ENCODE data around the gene SPECC1L. TPM values are rescaled to one million over a fixed set of nuclear protein-coding genes. Genes with fewer than 3 reads are reported as not detected.

Gene SPECC1L
- total RNA-seq, 4 donors from 2014 or later: 50.4 to 125 (median 68.0) TPM

DNA sequence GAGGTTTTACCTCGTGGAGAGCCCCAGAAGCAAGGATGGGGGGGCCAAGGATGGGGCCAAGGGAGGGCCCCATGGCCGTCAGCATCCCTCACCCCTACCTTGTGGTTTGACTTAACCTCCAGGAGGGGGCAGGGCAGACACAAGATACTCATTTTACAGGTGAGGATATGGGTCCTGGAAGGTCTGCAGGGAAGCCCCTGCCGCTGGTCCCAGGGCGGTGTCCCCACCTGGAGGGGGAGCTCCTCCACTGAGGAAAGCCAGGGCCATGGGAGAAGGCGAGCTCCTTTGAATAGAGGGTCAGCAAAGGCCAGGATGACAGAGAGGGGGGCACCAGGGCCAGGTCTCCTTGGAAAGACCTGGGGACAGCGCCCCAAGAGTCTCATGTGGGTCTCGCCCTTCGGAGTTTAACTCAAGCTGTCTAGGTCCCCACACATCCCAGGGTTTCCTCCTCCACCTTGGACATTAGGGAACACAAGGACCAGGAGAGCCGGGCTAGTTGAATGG is 150.8 kb downstream of the SPECC1L start:
- no peak overlapping the region for H3K4me3 ChIP-seq
- no peak for TF ChIP-seq EP300 (IDR thresholded peaks at IDR 0.05; ENCODE audit: low read depth)
- peak in 2 of 5 experiments; percentile 11 to 16 for TF ChIP-seq CTCF (IDR thresholded peaks at IDR 0.05)
- no peak for TF ChIP-seq POLR2A (IDR thresholded peaks at IDR 0.05)
- peaks cover 25% of the 10 kb centered on the region for H3K27me3 ChIP-seq
- in situ Hi-C loops (cut with MboI; ENCODE audit: low pct_ligation_motif_present in 1 of 4, low pct_unique_long_range_greater_than_20kb in 1 of 4, low sequenced_read_pairs in 3 of 4): loop anchor here in 1 of 4 donors (10.0 kb wide), 1 partner anchor 103 kb away; no protein-coding TSS in a partner anchor
- peaks cover 0 to 4% (median 0%) of the 10 kb centered on the region in 4 donors for H3K36me3 ChIP-seq
- DNase-seq: no peak
- intact Hi-C loops (cut with DNase I; ENCODE audit: low total_unique reads): loop anchor here (10.0 kb wide), 1 partner anchor 83 kb away; no protein-coding TSS in a partner anchor
- no peak overlapping the region for H3K27ac ChIP-seq
- H3K4me1 ChIP-seq: peaks cover 0 to 13% (median 11%) of the 10 kb centered on the region in 4 donors
- H3K9me3 ChIP-seq: no peaks in the 10 kb centered on the region
- WGBS, 2 donors (ENCODE audit: low coverage in 1 of 2): 40% methylated on average over 6 of the region's 9 CpGs; no CpG with 5 or more reads in 1 of the 2 donors

DNA sequence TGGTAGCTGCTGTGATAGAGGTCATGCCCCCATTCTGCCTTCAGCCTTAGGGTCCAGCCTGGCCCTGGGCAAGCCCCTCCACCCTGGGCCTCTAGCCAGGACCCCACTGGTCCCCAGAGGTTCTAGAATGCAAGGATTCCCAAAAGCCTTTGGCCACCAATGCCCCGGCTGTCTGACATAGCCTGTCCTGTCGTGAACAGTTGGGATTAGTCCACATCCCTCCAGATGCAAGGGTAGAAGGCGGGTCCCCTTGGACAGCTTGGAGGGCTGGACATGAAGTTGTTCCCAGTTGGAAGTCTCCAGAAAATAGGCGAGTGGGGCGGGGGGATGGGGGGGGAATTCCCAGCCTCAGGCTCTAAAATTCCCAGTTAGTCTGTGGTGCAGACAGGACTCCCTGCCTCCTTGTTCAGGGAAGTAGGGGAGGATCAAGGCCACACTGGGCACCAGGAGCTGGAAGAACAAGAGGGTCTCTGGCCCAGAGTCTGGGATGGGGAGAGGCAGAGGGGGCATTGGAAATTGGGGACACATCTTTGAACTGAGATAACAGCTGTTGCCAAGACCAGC is 151.6 kb downstream of the SPECC1L start:
- in situ Hi-C loops (cut with MboI; ENCODE audit: low pct_ligation_motif_present in 1 of 4, low pct_unique_long_range_greater_than_20kb in 1 of 4, low sequenced_read_pairs in 3 of 4) (loop anchor here in 1 of 4 donors (10.0 kb wide), 1 partner anchor 103 kb away; no protein-coding TSS in a partner anchor), intact Hi-C loops (cut with DNase I; ENCODE audit: low total_unique reads) (loop anchor here (10.0 kb wide), 1 partner anchor 83 kb away; no protein-coding TSS in a partner anchor)
- Histone ChIP-seq H3K36me3 (no peaks in the 10 kb centered on the region), H3K27me3 (peaks cover 25% of the 10 kb centered on the region), H3K9me3 (no peaks in the 10 kb centered on the region), H3K4me1 (peaks cover 0 to 13% (median 11%) of the 10 kb centered on the region in 4 donors), H3K4me3 (no peak overlapping the region), H3K27ac (no peak overlapping the region)
- DNase-seq: no peak
- no peak for TF ChIP-seq EP300 (IDR thresholded peaks at IDR 0.05; ENCODE audit: low read depth)
- no peak for TF ChIP-seq POLR2AphosphoS5 (IDR thresholded peaks at IDR 0.05)
- TF ChIP-seq CTCF (IDR thresholded peaks at IDR 0.05): no peak
- TF ChIP-seq POLR2A (IDR thresholded peaks at IDR 0.05): no peak
- 63% methylated on average over 5 of the region's 5 CpGs; no CpG with 5 or more reads in 1 of the 2 donors for WGBS, 2 donors (ENCODE audit: low coverage in 1 of 2)

GRCh38 chr22:24423519-24424000 is 152.9 kb downstream of the SPECC1L start:
- Histone ChIP-seq H3K36me3 (no peaks in the 10 kb centered on the region), H3K9me3 (no peaks in the 10 kb centered on the region), H3K27me3 (peaks cover 25% of the 10 kb centered on the region), H3K4me1 (peaks cover 0 to 13% (median 11%) of the 10 kb centered on the region in 4 donors), H3K27ac (peak overlapping the region in 3 of 4 donors; percentile 5 to 12 (median 7)), H3K4me3 (peak overlapping the region; percentile 32 to 54 (median 45))
- intact Hi-C loops (cut with DNase I; ENCODE audit: low total_unique reads) (loop anchor here (10.0 kb wide), 1 partner anchor 81 kb away; no protein-coding TSS in a partner anchor), in situ Hi-C loops (cut with MboI; ENCODE audit: low pct_ligation_motif_present in 1 of 4, low pct_unique_long_range_greater_than_20kb in 1 of 4, low sequenced_read_pairs in 3 of 4) (loop anchor here in 1 of 4 donors (10.0 kb wide), 1 partner anchor 101 kb away; no protein-coding TSS in a partner anchor)
- WGBS, 2 donors (ENCODE audit: low coverage in 1 of 2): 2% methylated on average over 13 to 52 of the region's 56 CpGs
- TF ChIP-seq CTCF (IDR thresholded peaks at IDR 0.05): peak; percentile 43 to 94 (median 81)
- no peak for TF ChIP-seq POLR2AphosphoS5 (IDR thresholded peaks at IDR 0.05)
- peak; percentile 56 for DNase-seq
